HG03575 (cell line): ENCODE results near the gene KCNG1.

Experiments used
- ATAC-seq: cut with Tn5 transposase; IDR thresholded peaks from one replicate; pipeline ENCODE4 v1.9.1; 2021; ENCODE audit not compliant: unreplicated experiment, insufficient number of reproducible peaks, low FRiP score; ENCODE audit errors: extremely low read depth

The KCNG1 gene

GRCh38 chr20:51037532-51038115, 14.7 kb upstream of the KCNG1 start:
- ATAC-seq = no peak

GRCh38 chr20:51036827-51037531, 14.1 kb upstream of the KCNG1 start:
- ATAC-seq = no peak

DNA sequence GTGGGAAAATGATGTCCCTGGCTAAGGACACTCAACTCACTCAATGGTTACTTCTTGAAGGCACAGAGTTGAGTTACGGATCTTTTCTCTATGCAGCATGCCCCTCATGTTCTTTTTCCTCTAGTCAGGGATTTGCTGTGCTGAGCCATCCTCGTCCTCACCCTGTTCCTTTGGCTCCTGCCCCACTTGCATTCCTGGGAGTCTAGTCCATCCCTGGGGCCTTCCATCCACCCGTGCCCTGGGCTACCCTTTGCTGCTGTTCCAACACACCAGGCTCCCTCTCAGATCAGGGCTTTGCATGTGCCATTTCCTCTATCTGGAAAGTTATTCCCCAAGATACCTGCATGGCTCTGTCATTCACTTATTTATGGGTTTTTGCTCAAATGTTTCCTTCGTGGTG, 13.3 kb upstream of the KCNG1 start:
- no peak for ATAC-seq

- ATAC-seq = no peak
Observed at GRCh38 chr20:51034988-51035656, 12.2 kb upstream of the KCNG1 start.

DNA sequence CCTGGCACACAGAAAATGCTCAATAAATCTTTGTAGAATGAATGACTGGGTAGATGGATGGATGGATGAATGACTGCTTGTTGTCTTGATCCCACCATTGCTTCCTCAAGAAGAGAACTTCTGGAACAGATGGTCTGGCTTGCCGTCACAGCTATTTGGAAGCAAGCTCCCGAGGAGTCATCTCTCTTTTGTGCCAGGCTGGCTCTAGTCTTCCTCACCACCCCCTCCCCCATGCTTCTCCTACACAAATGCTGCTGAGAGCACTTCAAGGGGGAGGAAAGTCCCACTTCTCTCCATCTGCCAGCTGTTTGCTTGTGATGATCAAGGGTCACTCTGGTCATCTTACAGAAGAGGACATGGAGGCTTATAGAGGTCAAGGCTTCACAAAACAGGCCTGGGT, 11.6 kb upstream of the KCNG1 start:
- no peak for ATAC-seq

DNA sequence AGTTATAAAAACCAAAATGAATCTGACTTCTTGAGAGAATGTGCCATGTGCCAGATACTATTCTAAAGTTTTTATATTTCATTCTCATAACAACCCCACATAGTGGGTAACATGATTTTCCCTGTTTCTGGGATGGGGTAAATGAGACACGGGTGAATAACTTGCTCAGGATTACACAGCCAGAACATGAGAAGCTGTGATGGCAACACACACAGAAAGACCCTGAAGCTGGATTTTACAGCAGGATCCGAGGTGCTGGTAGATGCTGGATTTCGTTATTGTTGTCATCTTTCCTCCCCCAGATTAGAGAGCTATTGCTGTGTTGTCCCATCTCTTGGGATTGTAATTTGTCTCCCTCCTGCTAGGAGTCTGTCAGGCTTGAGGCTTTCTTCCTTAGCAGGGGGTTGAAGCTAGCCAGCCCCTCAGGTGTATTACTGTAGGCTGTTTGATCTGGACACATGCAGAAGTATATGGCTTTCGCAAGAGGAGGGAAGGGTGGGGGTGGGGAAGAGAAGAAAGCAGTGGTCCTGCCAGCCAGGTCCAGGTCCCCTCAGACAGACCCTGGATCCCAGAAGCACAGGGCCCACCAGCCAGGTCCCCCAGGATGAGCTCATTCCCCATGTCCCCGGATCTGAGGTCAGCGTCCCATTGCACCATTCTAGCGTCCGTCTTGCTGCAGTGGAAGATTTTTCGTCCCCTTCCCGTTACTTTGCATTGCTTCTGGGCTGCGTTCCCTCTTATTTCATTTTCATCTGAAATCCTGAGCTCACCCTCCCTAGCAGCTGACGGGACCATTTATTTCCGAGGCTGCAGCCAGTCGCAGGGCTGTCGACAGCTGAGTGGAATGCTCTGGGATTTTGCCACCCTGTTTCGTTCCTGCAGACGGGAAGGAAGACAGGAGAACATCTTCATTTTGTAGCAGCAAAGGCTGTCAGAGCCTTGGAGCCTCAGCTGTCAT, 7.3 kb upstream of the KCNG1 start:
- ATAC-seq = no peak

DNA sequence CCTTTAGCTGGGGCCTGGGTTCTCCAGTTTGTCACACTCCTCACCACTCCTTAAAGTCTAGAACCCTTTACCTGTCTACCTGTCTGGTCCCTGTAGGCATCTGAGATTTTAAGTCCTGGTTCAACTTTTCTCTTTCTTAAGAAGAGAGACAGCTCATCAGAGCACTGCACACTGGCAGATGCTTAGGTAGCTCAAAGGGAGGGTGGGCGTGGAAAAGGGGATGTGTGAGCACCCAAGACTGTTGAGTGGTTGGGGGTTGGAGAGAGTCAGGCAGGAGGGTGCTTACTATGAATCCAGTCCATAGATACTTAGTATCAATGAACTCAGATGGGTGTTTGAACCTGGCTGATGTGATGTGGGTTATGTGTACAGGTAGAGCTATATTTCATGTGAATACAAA, 6.6 kb upstream of the KCNG1 start:
- no peak for ATAC-seq

GRCh38 chr20:51028616-51029212, 5.8 kb upstream of the KCNG1 start:
- no peak for ATAC-seq

- no peak for ATAC-seq
Observed at GRCh38 chr20:51027035-51027795, 4.3 kb upstream of the KCNG1 start.

DNA sequence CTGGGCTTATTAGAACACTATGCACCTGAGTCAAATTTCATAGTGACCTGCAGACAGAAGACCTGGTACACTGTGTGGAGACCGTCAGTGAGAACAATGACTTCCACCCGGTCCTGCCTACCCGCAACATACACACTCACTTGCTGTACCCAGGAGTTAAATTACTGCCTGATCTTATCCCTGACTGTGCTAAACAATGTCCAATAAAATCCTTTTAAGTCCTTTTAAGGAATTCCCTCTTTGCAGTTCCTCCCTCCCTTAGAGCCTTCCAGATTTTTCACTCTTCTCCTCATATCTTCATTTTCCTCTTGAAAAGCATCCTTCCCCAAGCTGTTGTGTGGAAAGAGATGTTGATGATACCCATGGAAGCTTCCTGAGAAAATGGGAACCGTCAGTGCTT, 3.4 kb upstream of the KCNG1 start:
- ATAC-seq = no peak

DNA sequence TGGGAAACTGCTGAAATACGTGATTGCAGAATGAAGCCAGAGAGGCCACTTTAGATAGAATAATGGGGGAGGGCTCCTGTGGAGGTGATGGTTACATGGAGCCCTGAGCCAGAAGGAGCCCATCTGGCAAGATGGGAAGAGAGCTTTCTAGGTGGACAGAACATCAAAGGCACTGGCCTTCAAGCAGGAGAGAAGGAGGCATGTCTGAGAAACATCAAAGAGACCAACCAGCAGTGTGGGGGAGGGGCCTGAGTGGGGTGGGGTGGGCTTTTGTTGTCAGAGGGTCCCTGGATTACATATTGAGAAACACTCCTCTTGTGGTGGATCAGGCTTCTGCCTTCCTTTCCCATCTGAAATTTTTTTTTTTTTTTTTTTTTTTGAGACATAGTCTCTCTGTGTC, 1.9 kb upstream of the KCNG1 start:
- no peak for ATAC-seq

DNA sequence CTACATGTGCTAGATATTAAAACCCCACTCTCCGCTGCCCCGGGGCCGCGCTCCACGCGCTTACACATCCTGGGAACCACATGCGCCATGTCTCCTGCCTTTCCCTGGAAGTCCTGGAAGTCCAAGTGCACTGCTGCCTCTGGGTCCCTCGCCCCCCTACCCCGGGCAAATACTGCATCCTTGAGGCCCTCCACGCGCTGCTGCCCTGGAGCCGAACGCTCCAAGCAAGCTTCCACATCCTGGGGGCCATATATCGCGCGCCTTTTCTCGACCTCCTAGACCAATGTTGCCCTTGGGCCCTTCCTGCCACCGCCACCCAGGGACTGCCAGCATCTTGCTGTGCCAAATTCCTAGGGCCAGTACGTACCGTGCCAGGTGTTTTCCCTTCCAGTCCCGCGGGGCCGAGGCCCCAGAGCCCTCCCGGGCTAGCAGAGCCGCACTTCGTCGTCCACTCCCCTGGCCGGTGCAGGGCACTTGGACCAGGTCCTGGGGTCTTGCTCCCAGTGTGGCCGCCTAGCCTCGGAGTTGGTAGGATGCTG, 779 bp upstream of the KCNG1 start:
- no peak for ATAC-seq

DNA sequence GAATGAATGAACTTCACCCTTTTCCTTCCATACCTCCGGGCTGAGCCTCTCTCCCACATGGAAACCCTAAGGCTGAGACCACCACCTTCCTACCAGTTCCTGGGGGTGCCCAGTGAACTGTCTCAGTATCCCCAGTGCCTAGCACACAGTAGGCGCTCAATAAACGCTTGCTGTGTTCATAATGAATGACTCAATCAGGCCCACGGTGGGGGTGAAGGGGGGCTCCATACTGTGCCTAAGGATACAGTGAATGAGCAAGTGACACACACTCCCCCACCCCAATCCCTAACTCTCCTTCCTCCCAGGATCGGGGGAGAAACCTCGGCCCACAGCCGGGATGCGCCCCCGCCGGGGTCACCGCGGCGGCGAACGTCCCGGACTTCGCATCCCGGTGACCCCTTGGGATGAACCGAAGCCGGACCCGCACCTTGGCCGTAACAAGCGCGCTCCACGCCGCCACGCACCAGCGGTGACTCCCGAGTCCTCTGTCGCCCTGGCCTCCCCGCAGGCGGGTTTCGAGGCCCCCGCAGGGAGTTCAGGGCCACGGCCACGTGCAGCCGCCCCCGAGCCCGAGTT, 592 bp downstream of the KCNG1 start:
- ATAC-seq = no peak

DNA sequence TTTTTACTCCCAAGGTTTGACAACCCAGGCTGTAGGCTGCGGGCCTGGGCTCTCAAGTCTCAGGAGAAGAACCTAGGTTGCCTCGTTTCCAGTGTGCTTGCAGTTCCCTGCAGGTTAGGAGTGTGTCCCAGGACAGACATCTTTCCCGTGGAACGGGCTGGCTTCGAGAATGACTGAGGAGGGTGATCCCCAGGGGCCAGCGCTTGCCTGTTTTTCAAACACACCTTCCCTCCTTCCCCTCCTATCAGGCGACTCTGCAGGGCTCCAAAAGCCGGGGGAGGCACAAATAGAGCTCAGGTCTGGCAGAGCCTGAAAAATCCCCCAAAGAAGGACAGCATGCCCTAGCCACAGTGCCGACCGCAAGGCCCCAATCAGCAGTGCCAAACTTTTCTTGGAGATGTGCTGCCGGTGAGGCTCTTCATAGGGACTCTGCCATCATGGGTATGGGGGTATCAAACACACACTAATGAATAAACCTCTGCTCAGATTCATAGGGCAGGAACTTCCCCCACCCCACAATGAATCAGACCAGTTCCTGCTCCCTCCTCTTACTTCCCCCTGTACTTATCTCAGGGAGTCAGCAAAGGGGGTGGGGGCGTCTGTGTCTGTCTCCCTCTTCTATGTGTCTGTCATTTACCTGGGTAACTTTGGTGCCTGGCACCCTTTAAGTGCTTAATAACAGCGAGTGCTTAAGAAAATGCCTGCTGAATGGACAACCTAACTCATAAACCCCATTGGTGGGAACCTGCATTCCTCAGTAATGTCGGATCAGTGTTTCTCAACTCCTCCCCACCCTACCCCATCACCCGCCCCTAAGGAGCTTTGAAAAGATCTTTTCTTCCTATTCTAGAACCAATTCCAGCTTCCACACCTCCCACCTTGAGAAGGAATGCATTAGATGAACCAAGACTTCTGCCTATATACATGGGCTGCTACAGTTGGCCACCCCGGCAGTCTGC, 1.6 kb downstream of the KCNG1 start:
- ATAC-seq = no peak

- no peak for ATAC-seq
Observed at GRCh38 chr20:51020657-51021056, 2.2 kb downstream of the KCNG1 start.

DNA sequence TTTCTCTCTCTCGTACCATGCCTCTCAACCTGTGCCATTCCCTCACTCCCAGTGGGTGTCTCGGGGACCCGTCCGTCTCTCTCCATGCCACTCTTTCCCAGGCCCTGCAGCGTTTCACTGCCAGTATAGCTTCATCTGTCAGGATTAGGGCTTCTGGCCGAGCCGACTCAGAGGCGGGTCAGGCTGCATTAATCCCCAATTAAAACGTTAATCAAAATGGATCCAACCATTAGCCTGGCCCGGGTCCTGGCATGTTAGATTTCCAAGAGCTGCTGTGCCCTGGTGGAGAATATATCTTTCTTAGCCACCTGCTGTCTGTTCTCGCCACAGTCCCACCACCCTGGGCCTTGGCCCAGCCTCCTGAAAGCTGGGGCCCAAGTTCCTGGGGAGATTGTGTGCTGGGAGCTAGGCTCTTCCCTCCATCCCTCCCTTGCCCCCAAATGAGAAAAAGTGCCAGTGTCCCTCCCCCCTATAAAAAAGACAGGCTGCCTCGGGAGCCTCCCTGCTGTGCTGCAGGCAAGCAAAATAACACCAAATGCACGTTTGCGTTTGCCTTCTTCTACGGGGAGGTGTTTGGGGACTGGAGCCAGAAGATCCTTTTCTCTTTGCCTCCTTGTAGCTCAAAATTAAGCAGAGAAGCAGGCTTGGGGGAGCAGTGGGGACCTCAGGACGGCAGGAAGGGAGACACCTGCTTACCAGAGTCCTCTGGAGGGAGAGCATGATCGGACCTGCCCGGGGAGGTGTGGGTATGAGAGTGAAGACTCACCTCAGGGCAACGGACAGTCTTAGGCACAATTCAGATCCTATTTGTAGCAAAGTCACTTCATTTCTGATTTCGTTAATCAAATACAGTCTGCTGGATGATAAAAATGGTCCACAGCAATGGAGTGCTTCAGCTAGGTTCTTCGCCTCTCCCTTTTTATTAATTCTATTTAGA, 3.0 kb downstream of the KCNG1 start:
- ATAC-seq = no peak
